EL (cell line): Measurements from ENCODE around the gene CPN2.

Experiments used
- DNase-seq: peaks from one replicate; pipeline ENCODE4 v3.0.0-alpha.2; 2016

CPN2 gene

GRCh38 chr3:194351080-194351672 is at the start of gene CPN2:
Gene CPN2, minus strand, starts transcription at chr3:194351328. Its CDS starts 8,626 bp downstream, at chr3:194342702.
- DNase-seq, result no peak

- DNase-seq, result no peak
These were observed 48.8 kb upstream of the CPN2 start for GRCh38 chr3:194399874-194400411.

GRCh38 chr3:194399166-194399565 is 48.0 kb upstream of the CPN2 start, which contains the start of gene GP5:
Gene GP5, minus strand, starts transcription at chr3:194399266. Its CDS starts 984 bp downstream, at chr3:194398282.
- DNase-seq, result no peak

GRCh38 chr3:194397757-194398312 is 46.7 kb upstream of the CPN2 start:
- no peak for DNase-seq

GRCh38 chr3:194396859-194397756 is 46.0 kb upstream of the CPN2 start:
- no peak for DNase-seq

- no peak for DNase-seq
These were observed 45.4 kb upstream of the CPN2 start for GRCh38 chr3:194396539-194396858.

- no peak for DNase-seq
These were observed 44.8 kb upstream of the CPN2 start for GRCh38 chr3:194395778-194396538.

GRCh38 chr3:194395212-194395611 is 44.1 kb upstream of the CPN2 start:
- DNase-seq, result no peak

GRCh38 chr3:194392576-194392975 is 41.4 kb upstream of the CPN2 start:
- DNase-seq, result no peak

GRCh38 chr3:194390835-194391234 is 39.7 kb upstream of the CPN2 start:
- DNase-seq, result no peak

- DNase-seq, result no peak
These were observed 38.1 kb upstream of the CPN2 start for GRCh38 chr3:194389269-194389668.

- DNase-seq, result no peak
These were observed 36.8 kb upstream of the CPN2 start for GRCh38 chr3:194387926-194388418.

GRCh38 chr3:194387276-194387675 is 36.1 kb upstream of the CPN2 start:
- no peak for DNase-seq

- DNase-seq, result no peak
These were observed 35.5 kb upstream of the CPN2 start for GRCh38 chr3:194386648-194387047.

GRCh38 chr3:194386066-194386465 is 34.9 kb upstream of the CPN2 start:
- DNase-seq, result no peak

GRCh38 chr3:194384569-194385001 is 33.5 kb upstream of the CPN2 start:
- no peak for DNase-seq

- DNase-seq, result no peak
These were observed 33.0 kb upstream of the CPN2 start for GRCh38 chr3:194384156-194384555.

- DNase-seq, result no peak
These were observed 32.3 kb upstream of the CPN2 start for GRCh38 chr3:194383276-194383940.

- no peak for DNase-seq
These were observed 31.7 kb upstream of the CPN2 start for GRCh38 chr3:194382892-194383223.

GRCh38 chr3:194382196-194382891 is 31.2 kb upstream of the CPN2 start:
- DNase-seq, result no peak

- DNase-seq, result no peak
These were observed 30.3 kb upstream of the CPN2 start for GRCh38 chr3:194381460-194381875.

- DNase-seq, result no peak
These were observed 29.2 kb upstream of the CPN2 start for GRCh38 chr3:194380326-194380725.
